ENCODE measurements around the gene USP53. TPM values are rescaled to one million over a fixed set of nuclear protein-coding genes. Genes with fewer than 3 reads are reported as not detected.

USP53 gene
- total and polyA plus RNA-seq, 2 of the 13 experiments (the other 11 are each of a cell fraction or from before 2014, with no cell fraction given): 5.3 to 8.1 TPM

DNA sequence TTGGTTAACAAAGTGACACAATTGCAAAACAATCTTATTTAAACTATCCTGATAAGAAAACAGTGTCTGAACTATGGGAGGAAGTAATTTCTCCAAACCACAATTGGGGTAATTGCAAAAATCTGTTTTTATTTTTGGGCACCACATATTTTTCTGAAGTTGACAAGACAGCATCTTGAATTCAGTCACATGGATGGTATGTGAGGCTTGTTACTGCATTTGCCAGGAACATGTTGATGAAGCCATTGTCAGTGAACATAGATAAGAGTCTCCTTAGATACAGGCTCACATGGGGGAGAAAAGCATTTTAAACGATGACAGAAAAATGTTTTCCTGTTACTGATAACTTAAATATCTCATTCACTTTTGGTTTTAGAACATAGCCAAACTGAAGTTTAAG lies 5.5 kb upstream of the USP53 start:
- TF ChIP-seq, protein P1, sequence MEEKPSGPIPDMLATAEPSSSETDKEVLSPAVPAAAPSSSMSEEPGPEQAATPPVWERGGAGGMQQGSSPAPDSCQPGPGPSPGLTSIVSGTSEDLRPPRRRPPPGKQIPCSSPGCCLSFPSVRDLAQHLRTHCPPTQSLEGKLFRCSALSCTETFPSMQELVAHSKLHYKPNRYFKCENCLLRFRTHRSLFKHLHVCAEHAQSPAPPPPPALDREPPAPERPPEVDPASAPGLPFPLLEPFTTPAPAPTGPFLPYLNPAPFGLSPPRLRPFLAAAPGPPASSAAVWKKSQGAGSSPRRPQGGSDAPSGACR (CRISPR knock-in tag; IDR thresholded peaks at IDR 0.05): no peak
- TF ChIP-seq, protein P2, sequence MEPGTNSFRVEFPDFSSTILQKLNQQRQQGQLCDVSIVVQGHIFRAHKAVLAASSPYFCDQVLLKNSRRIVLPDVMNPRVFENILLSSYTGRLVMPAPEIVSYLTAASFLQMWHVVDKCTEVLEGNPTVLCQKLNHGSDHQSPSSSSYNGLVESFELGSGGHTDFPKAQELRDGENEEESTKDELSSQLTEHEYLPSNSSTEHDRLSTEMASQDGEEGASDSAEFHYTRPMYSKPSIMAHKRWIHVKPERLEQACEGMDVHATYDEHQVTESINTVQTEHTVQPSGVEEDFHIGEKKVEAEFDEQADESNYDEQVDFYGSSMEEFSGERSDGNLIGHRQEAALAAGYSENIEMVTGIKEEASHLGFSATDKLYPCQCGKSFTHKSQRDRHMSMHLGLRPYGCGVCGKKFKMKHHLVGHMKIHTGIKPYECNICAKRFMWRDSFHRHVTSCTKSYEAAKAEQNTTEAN (CRISPR knock-in tag; conservative IDR thresholded peaks at IDR 0.05): no peak
- TF ChIP-seq, protein P3, sequence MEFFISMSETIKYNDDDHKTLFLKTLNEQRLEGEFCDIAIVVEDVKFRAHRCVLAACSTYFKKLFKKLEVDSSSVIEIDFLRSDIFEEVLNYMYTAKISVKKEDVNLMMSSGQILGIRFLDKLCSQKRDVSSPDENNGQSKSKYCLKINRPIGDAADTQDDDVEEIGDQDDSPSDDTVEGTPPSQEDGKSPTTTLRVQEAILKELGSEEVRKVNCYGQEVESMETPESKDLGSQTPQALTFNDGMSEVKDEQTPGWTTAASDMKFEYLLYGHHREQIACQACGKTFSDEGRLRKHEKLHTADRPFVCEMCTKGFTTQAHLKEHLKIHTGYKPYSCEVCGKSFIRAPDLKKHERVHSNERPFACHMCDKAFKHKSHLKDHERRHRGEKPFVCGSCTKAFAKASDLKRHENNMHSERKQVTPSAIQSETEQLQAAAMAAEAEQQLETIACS (CRISPR knock-in tag; IDR thresholded peaks at IDR 0.05): no peak
- TF ChIP-seq SMYD3 (CRISPR knock-in tag; IDR thresholded peaks at IDR 0.05) (no peak), ZNF841 (CRISPR knock-in tag; IDR thresholded peaks at IDR 0.05; ENCODE audit: borderline replicate concordance) (no peak), NR1H2 (CRISPR knock-in tag; IDR thresholded peaks at IDR 0.05; ENCODE audit: borderline replicate concordance, low read depth) (no peak), TP53 (CRISPR knock-in tag; conservative IDR thresholded peaks at IDR 0.05) (no peak), ZSCAN12 (CRISPR knock-in tag; IDR thresholded peaks at IDR 0.05) (no peak), ZNF33A (CRISPR knock-in tag; IDR thresholded peaks at IDR 0.05; ENCODE audit: borderline replicate concordance) (no peak)
- TF ChIP-seq, protein P4, sequence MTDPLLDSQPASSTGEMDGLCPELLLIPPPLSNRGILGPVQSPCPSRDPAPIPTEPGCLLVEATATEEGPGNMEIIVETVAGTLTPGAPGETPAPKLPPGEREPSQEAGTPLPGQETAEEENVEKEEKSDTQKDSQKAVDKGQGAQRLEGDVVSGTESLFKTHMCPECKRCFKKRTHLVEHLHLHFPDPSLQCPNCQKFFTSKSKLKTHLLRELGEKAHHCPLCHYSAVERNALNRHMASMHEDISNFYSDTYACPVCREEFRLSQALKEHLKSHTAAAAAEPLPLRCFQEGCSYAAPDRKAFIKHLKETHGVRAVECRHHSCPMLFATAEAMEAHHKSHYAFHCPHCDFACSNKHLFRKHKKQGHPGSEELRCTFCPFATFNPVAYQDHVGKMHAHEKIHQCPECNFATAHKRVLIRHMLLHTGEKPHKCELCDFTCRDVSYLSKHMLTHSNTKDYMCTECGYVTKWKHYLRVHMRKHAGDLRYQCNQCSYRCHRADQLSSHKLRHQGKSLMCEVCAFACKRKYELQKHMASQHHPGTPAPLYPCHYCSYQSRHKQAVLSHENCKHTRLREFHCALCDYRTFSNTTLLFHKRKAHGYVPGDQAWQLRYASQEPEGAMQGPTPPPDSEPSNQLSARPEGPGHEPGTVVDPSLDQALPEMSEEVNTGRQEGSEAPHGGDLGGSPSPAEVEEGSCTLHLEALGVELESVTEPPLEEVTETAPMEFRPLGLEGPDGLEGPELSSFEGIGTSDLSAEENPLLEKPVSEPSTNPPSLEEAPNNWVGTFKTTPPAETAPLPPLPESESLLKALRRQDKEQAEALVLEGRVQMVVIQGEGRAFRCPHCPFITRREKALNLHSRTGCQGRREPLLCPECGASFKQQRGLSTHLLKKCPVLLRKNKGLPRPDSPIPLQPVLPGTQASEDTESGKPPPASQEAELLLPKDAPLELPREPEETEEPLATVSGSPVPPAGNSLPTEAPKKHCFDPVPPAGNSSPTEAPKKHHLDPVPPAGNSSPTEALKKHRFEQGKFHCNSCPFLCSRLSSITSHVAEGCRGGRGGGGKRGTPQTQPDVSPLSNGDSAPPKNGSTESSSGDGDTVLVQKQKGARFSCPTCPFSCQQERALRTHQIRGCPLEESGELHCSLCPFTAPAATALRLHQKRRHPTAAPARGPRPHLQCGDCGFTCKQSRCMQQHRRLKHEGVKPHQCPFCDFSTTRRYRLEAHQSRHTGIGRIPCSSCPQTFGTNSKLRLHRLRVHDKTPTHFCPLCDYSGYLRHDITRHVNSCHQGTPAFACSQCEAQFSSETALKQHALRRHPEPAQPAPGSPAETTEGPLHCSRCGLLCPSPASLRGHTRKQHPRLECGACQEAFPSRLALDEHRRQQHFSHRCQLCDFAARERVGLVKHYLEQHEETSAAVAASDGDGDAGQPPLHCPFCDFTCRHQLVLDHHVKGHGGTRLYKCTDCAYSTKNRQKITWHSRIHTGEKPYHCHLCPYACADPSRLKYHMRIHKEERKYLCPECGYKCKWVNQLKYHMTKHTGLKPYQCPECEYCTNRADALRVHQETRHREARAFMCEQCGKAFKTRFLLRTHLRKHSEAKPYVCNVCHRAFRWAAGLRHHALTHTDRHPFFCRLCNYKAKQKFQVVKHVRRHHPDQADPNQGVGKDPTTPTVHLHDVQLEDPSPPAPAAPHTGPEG (CRISPR knock-in tag; IDR thresholded peaks at IDR 0.05): no peak
- WGBS (ENCODE audit: low lambda C conversion rate): 0% methylated on average over 1 of the region's 1 CpG
- H3K9me3 ChIP-seq (ENCODE audit: low read length): no peaks in the 10 kb centered on the region
- H2AFZ ChIP-seq (ENCODE audit: low read length): no peak overlapping the region
- H3K4me2 ChIP-seq (ENCODE audit: low read depth, low read length): no peak overlapping the region
- BruUV-seq (replicated peaks): no TSS peak
- no peak overlapping the region for H3K9ac ChIP-seq (ENCODE audit: insufficient read depth, low read depth, low read length)
- in situ Hi-C loops (cut with HindIII; ENCODE audit: extremely low pct_ligation_motif_present, low pct_unique_long_range_greater_than_20kb) (no loop called here), intact Hi-C loops (cut with micrococcal nuclease; ENCODE audit: unreplicated experiment) (no loop called here)
- no peaks in the 10 kb centered on the region for H4K20me1 ChIP-seq (ENCODE audit: insufficient read depth, low read length)
- no peaks in the 10 kb centered on the region for H3K79me2 ChIP-seq (ENCODE audit: insufficient read depth, low read length)
- FAIRE-seq (no peak), ATAC-seq (no peak), DNase-seq (ENCODE audit: low spot score) (no peak)
- H3K4me1 ChIP-seq (ENCODE audit: insufficient read depth, low read length): peaks cover 9% of the 10 kb centered on the region
- no peaks in the 10 kb centered on the region; a peak in 1 of 5 replicates for H3K27me3 ChIP-seq (ENCODE audit: control insufficient read depth in 1 of 2, insufficient read depth in 2 of 2, low read length in 2 of 2)
- POLR2A ChIA-PET: no interaction called here
- CTCF ChIA-PET (ENCODE audit: low intra/inter-chr PET ratio, low total read pairs): no interaction called here
- H3K27ac ChIP-seq (ENCODE audit: extremely low read length, insufficient read depth, low read length): no peak overlapping the region
- H3K4me3 ChIP-seq (replicated peaks in 1 of 3; ENCODE audit: insufficient read depth in 1 of 3, low read depth in 2 of 3, low read length in 3 of 3): no peak overlapping the region
- no peaks in the 10 kb centered on the region for H3K36me3 ChIP-seq (replicated peaks in 1 of 2; ENCODE audit: control insufficient read depth in 1 of 2, insufficient read depth in 2 of 2, low read length in 2 of 2)
